Camera-type eye (tissue), 1 donor: Measurements from ENCODE around the gene TMEM117. TPM values are rescaled to one million over a fixed set of nuclear protein-coding genes. Genes with fewer than 3 reads are reported as not detected.

Experiments
- total RNA-seq: library from RNA; depleted of rRNA; stranded (reverse); fragments of >200 nt; gene quantifications from one replicate; pipeline ENCODE4 v1.2.3, GENCODE V29; 2014

TMEM117 gene
- total RNA-seq, result 34.4 TPM

DNA sequence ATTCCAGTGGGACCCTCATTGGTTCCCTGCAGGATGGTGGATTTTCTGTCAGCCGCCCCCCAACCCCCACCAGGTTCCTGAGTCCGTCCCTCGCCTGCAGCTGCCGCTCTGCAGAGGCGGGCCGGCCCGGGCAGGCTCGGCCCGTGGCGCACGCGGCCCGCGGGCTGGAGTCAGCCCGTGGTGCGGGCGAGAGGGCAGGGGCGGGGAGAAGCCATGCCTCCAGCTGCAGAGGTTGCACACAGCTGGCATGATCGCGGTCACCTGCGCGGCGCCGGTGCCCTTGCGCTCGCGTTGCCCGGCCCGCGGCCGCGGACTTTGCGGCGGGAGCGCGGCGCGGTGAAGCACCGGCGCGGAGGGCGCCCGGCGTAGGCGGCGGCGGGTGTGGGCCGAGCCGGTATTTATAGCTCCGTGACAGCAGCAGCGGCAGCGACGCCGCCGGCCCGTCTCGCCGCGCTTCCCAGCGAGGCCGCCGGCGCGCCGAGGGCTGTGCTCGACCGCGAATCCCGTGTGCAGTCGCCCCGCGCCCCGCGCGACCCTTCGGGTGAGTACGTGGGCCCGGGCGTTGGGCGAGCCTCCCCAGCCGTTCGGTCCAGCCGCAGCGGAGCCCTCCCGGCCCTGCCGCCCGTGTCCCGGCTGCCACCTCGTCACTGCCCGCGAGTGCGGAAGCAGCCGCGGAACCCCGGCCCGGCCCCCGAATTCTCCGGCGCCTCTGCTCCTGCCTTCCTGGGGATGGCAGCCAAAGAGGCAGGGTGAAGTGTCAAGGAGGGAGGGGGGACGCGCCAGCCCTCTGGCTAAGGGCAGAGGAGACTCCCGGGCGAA lies at the start of gene TMEM117:
TSS of gene TMEM117 (plus strand) at position 426 of the 819 bp plus-strand sequence.

DNA sequence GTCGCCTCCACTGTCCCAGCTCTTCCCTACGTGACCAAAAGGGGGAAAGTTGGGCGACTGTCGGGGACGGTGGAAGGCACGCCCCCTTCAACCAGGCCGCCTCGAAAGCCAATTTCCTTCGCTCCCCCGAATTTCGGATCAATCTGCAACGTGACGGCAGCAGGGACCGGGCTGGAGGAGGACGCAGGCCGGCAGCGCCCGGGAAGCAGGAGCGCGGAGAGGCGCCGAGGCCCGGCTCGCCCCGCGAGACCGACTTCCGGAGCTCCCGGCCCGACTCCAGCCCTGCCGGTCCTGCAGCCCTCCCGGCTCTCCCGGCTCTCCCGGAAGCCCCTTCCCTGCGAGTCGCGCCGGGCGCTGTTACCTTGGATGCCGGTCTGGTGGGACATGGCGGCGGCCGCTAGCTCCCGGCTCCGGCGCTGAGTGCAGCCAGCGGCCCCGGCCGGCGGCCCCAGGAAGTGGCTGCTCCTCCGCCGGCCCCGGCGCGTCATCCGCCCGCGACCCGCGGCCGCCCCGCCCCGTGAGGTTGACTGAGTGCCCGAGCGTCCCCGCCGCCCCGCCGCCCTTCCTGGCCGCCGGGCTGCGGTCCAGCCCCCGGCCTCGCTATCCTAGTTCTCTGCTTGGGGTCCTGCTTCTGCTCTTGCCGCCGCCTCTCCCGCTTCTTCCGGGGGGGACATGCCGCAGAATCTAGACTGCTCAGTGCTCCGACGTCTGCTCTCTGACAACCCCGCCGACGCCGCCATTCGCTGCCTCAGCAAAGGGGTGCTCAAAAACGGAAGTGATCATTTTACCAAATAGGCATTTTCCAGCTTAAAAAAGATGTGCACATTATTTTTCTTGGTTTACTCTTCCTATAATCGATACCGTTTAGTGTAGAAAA lies 29.8 kb upstream of the TMEM117 start, which contains the start of gene TWF1:
TSS of gene TWF1 (minus strand) at position 458 of the 877 bp plus-strand sequence. CDS start at position 386, 72 bp downstream.

Other genes with a start within 250 kb of the TMEM117 start
- gene PUS7L, start 77.3 kb upstream of the TMEM117 start, total RNA-seq, result 35.8 TPM
- gene IRAK4, start 77.1 kb upstream of the TMEM117 start, total RNA-seq, result 25.1 TPM
- 93.8 TPM for gene TWF1, start 29.8 kb upstream of the TMEM117 start, total RNA-seq